ENCODE measurements around the gene ARHGEF4.

ARHGEF4 gene

GRCh38 chr2:130835766-130836015, 1.0 kb upstream of the ARHGEF4 start:
- DNase-seq, result no peak

GRCh38 chr2:130837175-130837810, 579 bp downstream of the ARHGEF4 start:
- no peak for DNase-seq

- no peak for DNase-seq
These were observed 1.3 kb downstream of the ARHGEF4 start for GRCh38 chr2:130837811-130838565.

GRCh38 chr2:130839011-130839780, 2.5 kb downstream of the ARHGEF4 start:
- no peak for DNase-seq

GRCh38 chr2:130840506-130840905, 3.8 kb downstream of the ARHGEF4 start:
- DNase-seq, result no peak

GRCh38 chr2:130841741-130842365, 5.1 kb downstream of the ARHGEF4 start:
- no peak for DNase-seq

- DNase-seq, result no peak
These were observed 6.1 kb downstream of the ARHGEF4 start for GRCh38 chr2:130842770-130843169.

GRCh38 chr2:130843321-130843985, 6.7 kb downstream of the ARHGEF4 start:
- no peak for DNase-seq

GRCh38 chr2:130844161-130844560, 7.4 kb downstream of the ARHGEF4 start:
- no peak for DNase-seq

- DNase-seq, result no peak
These were observed 8.9 kb downstream of the ARHGEF4 start for GRCh38 chr2:130845505-130846085.

GRCh38 chr2:130846233-130846632, 9.5 kb downstream of the ARHGEF4 start:
- no peak for DNase-seq

- DNase-seq, result no peak
These were observed 10.1 kb downstream of the ARHGEF4 start for GRCh38 chr2:130846686-130847375.

GRCh38 chr2:130847776-130848525, 11.2 kb downstream of the ARHGEF4 start:
- DNase-seq, result no peak

- DNase-seq, result no peak
These were observed 12.0 kb downstream of the ARHGEF4 start for GRCh38 chr2:130848526-130849210.

- no peak for DNase-seq
These were observed 13.4 kb downstream of the ARHGEF4 start for GRCh38 chr2:130849896-130850787.

- DNase-seq, result no peak
These were observed 14.3 kb downstream of the ARHGEF4 start for GRCh38 chr2:130850788-130851623.

- no peak for DNase-seq
These were observed 15.1 kb downstream of the ARHGEF4 start for GRCh38 chr2:130851624-130852382.
